COR-L47 (cell line): ENCODE results near the gene ITPK1.
A peak's percentile ranks its signal among the peaks of the same experiment; 100 is the strongest.

Source experiments
- DNase-seq: peaks from one replicate; lab custom pipeline; 2025; lab: John Stamatoyannopoulos, UW

The ITPK1 gene

DNA sequence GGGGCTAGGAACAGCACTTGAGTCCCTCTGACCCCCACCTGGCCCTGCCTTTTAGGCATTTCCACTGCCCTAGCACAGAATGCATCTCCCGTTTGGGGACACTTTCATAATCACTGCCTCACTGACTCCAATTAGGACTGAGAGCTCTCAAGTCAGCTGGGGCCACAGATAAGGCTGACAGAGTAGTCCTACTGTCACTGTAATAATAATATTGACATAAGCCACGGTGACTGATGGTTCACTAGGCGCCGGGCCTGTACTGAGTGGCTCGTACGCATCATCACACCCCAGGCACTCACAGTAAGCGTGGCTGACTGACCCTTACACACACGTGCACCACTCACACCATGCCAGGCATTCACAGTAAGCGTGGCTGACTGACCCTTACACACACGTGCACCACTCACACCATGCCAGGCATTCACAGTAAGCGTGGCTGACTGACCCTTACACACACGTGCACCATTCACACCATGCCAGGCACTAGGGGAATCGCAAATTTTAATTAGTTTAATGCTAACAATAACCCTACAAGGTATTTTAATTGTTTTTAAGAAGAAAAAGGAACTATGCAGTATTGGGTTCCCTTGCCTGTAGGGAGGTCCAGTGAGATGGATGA lies 105.1 kb downstream of the ITPK1 start:
- DNase-seq: peak; percentile 42

DNA sequence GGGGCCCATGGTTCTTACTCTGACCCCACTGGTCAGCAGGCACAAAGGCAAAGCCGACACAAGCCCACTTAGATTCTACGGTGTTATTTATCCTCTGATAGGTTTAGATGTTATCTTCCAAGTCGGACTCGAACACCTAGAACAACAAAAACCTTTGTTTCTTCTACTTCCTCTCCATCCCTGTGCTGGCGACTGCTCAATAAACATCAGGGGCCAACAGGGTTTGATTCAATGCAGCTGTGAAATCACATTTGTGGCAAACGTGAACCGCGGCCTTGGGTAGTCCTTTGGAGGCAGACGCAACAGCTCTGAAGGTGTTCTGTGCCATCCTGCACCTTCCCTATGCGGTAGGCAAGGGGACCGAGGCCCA lies 105.6 kb downstream of the ITPK1 start:
- no peak for DNase-seq

DNA sequence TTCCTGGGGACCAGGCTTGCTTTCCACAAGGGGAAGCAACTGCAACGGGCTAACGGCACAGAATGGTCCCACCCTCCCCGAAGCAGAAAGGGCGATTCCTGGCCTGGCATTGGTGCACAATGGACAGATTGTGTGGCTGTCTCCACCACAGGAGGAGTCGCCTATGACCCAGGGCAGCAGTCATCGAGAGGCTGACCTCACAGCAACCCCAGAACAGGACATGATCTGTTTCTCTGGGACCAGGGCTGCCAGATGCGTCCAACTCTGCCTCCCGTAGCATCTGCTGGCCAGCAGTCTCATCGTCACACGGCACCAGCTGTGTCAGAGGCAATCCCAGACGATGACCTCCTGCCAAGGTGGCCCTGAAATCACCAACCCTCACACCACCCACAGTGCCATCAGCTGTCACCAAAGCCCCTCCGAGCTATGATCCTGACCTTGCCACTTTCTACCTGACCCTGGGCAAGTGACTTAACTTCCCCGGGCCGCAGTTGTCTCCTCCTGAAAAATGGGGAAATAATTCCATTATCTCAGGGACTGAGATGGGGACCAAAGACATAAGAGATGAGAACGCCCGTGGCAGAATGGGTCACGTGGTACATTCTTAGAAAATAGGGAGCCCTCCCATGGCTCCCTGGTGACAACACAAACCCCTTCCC lies 106.1 kb downstream of the ITPK1 start:
- no peak for DNase-seq

DNA sequence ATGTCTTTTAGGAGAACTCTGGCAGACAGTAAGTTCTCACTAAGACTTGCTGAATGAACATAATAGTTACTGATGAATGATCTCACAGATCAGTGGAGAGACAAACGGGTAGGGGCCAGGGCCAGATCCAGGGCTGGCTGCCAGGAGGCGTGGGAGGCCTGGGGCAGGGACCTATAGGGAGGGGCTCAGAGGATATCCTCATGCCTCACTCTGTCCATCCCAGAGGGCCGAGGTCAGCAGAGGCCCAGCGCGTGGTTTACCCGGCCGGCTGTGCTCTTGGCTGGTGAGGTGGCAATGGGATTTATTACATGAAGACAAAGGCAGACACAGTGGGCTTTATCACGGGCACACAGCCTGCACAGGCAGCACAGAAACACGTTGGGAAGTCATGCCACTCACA lies 107.3 kb downstream of the ITPK1 start:
- DNase-seq: no peak

DNA sequence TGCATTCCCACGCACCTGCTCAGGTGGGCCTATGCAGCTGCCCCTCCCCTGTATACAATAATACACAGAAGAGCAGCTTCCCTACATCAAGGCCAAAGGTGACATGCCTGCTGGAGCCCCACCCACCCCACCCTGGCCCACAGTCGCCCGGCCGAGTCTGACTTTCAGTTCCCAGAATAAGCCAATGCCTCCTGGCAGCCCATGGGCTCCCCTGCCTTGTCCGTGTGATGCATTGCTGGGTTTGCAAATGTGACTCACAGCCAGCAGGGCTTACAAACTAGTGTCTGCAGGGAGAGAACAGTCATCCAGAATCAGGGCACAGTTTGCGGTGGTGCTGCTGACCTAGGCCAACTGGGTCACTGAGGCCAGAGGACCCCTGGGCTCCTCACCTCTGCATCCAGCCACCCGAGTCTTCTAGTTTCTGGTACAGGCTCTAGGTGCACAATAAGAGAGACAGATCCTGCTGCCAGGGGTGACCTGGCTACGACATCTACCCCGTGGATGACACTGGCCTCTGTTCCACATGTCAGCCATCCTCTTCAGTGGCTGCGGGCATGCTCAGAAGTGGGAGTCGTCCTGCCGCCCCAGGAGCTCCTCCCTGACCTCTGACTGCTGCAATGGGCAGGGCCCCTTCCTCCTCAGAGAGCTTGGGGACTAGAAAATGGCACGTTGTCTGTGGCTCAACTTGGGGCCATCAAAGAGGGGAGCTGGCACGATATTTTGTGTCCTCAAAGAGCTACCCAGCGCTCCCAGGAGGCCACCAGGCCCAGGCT lies 108.3 kb downstream of the ITPK1 start:
- DNase-seq: no peak

DNA sequence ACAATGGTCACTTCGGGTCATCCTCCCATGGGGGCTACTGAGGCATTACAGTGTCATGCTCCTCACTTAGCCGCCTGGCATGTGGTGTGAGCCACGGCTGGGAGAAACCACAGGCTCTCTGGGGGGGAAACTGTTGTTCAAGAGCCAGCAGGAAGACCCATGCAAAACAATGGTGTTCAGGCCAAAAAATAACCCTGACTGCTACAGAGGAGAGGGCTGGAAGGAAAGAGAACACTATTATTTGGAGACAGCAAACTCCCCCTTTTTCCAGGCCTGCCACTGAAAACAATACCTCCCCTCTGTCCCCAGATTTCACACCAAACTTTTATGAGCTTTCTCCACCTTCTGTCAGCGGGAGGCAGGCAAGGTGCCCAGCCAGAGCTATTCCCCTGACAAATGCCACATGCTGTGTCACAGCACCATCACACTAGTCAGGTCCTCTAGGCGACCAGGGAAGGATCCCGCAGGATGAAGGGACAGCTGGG lies 109.1 kb downstream of the ITPK1 start:
- DNase-seq: peak; percentile 95

DNA sequence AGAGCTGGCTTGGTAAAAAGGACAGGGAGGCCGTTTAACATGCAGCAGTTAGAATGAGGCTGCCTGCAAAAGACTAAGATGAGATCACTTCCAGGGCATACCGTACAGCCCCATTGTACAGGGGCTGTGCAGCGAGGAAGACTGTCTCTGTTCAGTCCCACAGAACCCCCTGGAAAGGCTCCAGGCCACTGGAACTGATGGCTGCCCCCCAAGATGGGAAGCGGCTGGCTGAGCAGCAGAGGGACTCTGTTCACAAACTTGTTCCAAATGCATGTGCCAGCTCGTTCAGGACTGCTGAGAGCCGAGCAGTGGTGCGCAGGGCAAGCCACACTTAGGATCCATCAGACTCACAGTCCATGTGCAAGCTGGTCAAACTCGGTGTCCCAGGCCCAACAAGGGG lies 109.9 kb downstream of the ITPK1 start:
- DNase-seq: no peak

DNA sequence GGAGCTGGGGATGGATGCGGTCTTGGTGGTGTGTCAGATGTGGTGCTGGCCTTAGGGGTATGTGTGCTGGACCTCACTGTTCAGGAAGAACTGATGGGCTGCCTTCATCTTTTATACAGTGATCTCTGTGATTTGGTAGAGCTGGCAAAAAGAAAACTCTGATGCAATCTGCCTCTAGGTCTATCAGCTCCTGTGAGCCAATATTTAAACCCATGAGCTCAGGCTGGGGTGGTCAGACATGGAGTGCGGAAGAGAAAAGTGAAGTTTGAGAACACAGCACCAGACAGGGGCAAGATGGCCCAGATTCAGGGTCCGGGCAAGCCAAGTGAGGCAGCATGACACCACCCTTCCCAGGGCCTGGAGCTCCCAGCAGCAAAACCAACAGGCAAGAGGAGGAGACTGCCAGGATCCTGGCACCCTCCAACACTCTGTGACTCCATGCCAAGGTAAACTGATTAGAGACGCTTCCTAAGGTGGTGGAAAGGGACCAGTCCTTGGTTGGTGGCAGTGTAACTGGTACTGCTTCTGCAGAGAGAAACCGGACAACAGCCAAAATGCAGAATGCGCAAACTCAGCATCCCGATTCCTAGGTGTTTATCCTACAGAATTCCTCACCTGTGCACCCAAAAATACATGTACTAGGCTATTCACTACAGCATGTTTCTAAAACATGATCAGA lies 110.5 kb downstream of the ITPK1 start:
- peak; percentile 64 for DNase-seq

DNA sequence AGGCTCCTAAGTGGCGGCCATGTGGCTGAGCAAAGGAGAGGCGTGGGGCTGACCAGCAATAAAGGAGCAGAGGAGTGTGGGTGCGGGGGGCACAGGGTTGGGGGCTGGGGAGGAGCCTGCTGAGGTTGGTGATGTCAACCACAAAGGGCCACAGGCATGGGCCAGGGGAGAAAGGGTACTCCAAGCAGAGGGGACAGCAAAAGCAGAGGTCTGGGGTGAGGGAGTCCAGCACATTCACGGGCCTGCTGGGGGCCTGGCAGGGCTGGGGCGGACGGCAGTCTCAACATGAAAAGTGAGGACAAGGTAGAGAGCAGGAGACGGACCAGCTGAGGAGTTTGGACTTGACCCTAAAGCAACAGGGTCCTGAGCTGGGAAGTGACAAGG lies 111.0 kb downstream of the ITPK1 start:
- no peak for DNase-seq

DNA sequence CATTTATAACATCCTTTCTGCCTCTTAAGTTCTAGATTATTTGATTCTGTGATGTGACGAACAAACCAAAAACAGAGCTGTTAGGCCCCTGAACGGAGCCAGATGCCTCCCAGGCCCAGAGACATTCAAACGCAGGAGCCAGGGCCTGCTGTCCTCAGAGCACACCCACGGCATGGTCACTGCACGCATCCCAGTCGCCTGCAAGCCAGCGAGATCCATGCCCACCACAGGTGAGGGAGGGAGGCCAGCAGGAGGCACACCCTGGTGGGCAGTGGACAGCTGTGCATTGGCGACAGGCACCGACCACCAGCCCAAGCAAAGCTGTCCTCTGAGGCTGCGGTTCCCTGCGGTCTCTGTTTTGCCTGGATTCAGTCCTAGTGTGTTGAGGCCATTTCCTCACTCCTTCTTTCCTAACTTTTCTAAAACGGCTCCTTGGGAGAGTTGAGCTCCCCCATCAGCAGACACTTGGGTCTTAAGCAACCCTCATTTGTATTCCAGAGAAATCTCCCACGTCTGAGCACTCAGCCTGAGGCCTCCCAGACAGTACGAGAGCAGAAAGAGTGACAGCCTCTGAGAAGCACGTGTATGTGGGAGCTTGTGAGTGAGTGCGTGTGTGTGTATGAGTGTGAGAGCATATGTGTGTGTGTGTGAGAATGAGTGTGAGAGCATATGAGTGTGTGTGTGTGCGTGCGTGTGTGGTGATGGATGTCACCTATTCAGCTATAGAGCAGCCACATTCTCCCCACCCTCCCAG lies 111.6 kb downstream of the ITPK1 start:
- DNase-seq: no peak

DNA sequence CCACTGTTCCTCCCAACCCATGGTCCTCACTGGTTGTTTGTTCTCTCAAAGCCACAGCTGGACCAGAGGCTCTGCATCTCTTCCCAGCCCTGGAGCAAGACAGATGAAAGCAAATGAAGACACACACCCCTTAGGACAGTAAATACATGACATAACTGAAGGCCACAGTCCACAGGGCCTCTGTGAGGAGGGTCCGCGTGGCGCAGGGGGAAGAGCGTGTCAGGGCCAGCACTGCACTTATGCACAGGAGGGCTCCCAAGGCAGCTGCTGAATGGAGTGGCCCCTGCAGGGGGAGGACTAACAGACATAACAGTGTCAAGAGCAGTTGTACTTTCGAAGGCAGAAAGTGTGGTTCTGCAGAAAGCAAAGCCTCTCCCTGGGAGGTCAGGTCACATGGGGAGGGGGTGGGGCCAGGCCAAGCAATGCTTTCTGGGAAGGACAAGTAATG lies 112.8 kb downstream of the ITPK1 start:
- no peak for DNase-seq

DNA sequence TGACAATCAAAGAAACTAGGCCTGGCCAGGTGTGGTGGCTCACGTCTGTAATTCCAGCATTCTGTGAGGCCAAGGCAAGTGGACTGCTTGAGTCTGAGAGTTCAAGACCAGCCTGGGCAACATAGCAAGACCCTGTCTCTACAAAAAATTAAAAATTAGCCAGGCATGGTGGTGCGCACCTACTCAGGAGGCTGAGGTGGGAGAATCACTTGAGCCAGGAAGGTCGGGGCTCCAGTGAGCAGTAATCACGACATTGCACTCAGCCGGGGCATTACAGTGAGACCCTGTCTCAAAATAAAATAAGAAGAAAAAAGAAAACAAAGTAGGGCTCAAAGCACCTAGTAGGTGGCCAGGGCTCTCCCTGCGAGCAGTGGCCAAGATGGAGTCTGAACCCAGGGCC lies 113.7 kb downstream of the ITPK1 start:
- no peak for DNase-seq

DNA sequence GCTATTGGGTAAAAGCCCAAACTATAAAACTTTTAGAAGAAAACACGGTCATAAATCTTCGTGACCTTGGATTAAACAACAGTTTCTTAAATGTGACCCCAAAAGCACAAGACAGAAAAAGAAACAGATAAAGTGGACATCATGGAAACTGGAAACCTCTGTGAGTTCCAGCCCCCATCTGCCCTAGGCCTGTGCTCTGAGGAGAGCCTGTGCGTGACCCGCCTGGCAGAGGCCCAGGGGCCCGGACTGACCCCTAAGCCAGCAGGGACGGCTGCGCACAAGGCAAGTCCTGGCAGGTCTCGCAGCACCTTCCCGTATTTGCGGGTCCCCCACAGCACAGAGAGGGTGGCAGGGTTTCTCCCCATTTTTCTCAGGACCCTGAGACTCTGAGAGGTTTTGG lies 116.8 kb downstream of the ITPK1 start:
- DNase-seq: no peak

DNA sequence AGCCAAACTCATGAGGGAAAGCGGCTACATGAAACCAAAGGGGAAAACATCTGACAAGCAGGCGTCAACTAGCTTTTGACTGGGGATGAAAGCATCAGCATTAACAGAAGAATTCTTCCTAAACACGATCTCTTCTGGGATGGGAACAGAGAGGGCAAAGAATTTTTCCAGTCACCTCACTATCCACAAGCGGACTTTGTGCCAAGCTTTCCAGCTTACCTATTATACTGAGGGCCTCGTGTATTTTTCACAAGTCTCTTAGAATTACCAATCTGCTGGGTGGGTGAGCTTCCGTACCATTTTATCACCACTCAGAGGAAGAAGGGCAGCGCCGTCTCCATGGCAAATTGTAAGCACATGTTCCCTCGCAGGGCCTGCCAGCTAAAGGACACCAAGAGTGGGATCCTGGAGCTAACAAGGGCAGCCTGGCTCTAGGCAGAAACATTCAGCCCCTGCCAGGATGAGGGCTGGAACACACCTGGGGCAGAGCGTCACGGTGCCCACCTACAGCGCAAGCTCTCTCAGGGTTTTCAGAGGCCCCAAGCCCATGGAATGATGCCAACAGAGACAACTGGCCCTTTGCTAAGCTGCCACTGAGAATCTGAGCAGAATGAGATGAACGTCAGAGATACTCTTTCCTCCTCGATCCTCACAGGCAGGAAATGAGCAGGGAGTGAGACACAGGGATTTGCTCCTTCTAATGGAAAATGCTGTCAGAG lies 118.2 kb downstream of the ITPK1 start:
- peak; percentile 41 for DNase-seq

DNA sequence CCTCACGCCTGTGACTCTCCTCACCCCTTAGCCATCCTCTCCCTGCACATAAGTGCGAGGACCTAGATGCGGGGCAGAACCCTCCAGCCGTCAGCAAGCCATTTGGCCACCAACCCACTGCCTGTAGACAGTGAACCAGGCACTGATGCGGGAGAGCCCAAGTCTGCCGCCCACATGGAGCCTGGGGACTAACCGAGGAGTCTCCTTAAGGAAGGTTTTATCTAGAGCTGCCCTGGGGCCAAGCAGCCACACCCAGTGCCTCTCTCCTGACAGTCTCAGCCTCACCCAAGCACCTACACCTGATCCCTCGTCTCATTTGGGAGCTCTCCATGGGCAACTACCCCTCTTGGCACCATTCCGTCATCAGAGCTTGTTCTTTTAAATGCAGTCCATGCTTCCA lies 120.1 kb downstream of the ITPK1 start:
- DNase-seq: no peak

DNA sequence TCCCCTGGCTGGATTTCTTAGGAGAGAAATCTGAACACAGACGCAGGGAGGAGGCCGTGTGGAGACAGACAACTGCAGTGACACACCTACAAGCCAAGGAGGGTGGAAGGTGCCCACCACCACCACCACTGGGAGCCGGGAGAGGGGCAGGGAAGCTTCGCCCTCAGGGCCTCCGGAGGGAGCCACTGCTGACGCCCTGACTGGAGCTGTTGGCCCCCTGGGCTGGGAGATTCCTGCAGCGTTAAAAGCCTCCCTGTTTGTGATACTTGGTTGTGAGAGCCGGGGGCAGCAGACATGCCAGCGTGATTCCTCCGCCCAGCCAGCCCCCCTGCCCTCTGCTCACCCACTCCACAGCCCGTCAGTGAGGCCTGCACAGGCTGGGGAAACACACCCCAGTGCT lies 120.8 kb downstream of the ITPK1 start:
- no peak for DNase-seq

DNA sequence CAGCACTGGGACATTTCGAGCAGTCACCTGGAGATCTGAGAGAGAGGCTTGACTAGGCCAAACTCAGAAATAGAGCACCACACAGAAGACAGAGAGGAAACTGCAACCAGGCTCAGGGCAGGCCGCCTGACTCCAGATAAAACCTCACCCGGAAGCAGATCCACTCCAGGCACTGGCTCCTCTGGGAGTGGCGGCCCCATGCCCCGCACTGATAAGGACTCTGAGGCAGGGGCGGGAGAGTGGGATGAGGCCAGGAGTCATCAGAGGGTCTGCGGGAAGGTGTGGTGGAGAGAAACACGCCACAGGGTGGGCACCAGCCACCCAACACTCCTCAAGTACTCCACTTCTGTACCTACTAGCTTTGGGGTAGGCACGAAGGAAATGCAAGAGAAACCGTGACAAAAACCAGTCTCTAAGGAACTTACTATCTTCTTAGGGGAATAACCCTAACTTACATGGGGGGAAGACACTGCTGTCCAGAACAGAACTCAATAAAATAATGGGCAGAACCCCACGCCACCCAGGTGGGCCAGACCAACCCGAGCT lies 121.5 kb downstream of the ITPK1 start:
- no peak for DNase-seq

DNA sequence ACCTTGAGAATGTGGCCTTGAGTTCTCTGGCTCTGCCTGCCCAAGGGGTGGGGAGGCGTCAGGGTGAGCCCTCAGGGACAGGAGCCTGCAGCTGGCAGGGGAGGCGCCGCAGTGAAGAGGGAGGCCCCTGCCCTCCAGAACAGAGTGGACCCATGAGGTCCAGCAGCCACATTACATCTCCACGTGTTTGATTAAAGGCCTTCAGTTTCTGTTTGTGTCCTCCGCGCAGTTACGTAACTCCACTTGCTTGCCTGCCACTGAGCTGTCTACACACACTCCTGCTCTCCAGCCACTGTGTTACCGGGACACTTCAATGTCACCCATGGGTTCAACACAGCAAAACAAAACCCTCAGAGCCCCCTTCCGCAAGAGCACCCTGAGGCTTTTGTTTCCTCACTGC lies 122.4 kb downstream of the ITPK1 start:
- no peak for DNase-seq

DNA sequence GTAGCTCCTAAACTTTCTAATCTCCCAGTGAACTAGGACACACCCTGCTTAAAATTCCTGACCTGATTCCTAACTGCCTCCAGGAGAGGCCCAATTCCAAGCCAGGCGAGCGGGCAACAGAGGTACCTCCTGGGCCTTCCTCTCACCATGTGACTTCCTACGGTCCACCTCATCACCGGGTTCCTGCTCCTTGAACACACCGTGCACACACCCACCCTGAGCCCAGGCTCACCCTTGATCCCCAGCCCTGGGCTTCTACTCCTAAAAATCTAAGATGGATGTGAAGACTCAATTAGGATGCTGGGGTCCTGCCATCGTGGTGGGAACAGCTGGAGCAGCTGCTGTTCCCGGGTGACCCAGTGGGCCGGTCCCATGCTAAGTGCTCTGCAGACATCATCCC lies 124.2 kb downstream of the ITPK1 start:
- DNase-seq: no peak

DNA sequence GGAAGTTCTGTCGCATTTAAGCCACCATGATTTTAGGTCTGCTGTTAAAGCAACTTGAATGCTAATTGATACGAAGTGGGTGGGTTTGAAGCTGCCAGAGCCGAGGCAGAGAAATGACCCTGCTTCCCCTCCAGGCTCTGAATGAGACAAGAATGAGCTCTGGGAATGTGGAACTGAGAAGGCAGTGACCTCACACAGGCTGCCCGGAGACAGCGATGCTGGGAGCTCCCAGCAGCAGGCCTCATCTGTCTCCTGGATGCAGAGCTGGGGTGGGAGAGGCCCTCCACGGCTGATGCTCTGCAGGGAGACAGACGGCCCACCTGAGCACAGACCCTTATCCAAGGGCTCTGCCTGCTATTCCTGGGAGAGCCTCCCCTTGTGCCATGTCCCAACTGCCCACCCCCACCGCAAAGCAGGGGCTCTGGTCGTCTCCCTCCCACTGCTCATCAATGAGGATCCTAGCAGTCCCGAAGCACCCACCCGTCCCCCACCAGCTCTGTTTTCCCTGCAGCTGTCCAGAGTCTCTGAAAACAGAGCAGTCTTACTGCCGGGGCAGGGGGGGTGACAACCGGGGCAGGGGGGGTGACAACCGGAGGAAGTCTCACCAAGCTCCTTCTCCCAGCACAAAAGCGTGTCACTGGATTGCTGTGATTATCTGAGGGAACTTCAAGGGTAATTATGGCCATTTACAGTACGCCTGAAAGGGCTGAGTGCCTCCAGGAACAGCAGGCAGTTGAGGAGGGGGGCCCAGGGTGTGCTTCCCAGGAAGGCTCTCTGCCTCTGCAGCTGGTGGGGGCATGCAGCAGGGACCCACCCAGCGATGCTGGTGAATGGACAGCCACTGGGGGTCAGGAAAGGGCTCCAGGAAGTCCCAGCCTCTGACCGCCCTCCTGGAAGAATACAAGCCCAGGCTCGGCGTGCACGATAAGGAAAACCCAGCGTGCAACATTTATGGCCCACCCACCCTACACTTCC lies 125.0 kb downstream of the ITPK1 start:
- DNase-seq: peak; percentile 68
